ENCODE data around the gene ADCY10. TPM values are rescaled to one million over a fixed set of nuclear protein-coding genes. Genes with fewer than 3 reads are reported as not detected.
A peak's percentile ranks its signal among the peaks of the same experiment; 100 is the strongest.
"Not testable (repeated sequence)": the region's sequence is repeated elsewhere in the genome, so short reads cannot be mapped to it uniquely, and the experiment has no call there.

ADCY10 gene
- total and polyA plus RNA-seq, 2 of the 8 experiments (the other 6 are each of a cell fraction or from before 2014, with no cell fraction given) = 0.02 TPM; not detected in 1

- H3K4me3 ChIP-seq (ENCODE audit: extremely low read depth in 1 of 4, insufficient read depth in 2 of 4, low read depth in 3 of 4, low read length in 4 of 4) = not testable (repeated sequence)
Observed at GRCh38 chr1:167806235-167806634, 107.7 kb downstream of the ADCY10 start.

More at GRCh38 chr1:167806235-167806634, 107.7 kb downstream of the ADCY10 start:
- H2BK20ac ChIP-seq (ENCODE audit: low read length); H3K18ac ChIP-seq (ENCODE audit: extremely low read depth, low read length); H2BK120ac ChIP-seq (replicated peaks; ENCODE audit: low read depth, low read length); H4K8ac ChIP-seq (ENCODE audit: extremely low read depth, insufficient read depth, low read length); POLR2A ChIA-PET (ENCODE audit: partially characterized antibody); H3K79me1 ChIP-seq (ENCODE audit: low read depth, low read length); H3K14ac ChIP-seq (ENCODE audit: insufficient read length); H2AFZ ChIP-seq (ENCODE audit: low read length); FAIRE-seq; H2BK12ac ChIP-seq (ENCODE audit: low read depth, low read length); H3K27me3 ChIP-seq (replicated peaks in 1 of 4; ENCODE audit: control insufficient read depth in 3 of 4, extremely low read depth in 1 of 4, insufficient read depth in 3 of 4, low read length in 3 of 4); DNase-seq (ENCODE audit: low read depth in 1 of 2, low spot score in 2 of 2); H4K20me1 ChIP-seq (replicated peaks in 1 of 2; ENCODE audit: control insufficient read depth in 1 of 2, insufficient read depth in 2 of 2, low read length in 2 of 2); H2AK5ac ChIP-seq (ENCODE audit: low read depth, low read length); H3K4ac ChIP-seq (replicated peaks; ENCODE audit: insufficient read length, low read depth, low read length); H3K23me2 ChIP-seq (ENCODE audit: low read depth, low read length); H3K9ac ChIP-seq (replicated peaks in 1 of 4; ENCODE audit: extremely low read depth in 1 of 4, low read depth in 3 of 4, low read length in 3 of 4); CTCF ChIA-PET (ENCODE audit: partially characterized antibody); H3K4me2 ChIP-seq (ENCODE audit: insufficient read depth in 1 of 2, low read depth in 2 of 2, low read length in 2 of 2); H3K27ac ChIP-seq (ENCODE audit: low read depth, low read length); H4K91ac ChIP-seq (replicated peaks; ENCODE audit: insufficient read length, low read length); H3K36me3 ChIP-seq (ENCODE audit: control insufficient read depth in 2 of 4, insufficient read depth in 4 of 4, low read length in 3 of 4); H4K5ac ChIP-seq (ENCODE audit: insufficient read length, low read depth, low read length); H3K56ac ChIP-seq (replicated peaks; ENCODE audit: insufficient read length, low read depth, low read length); H2BK5ac ChIP-seq (ENCODE audit: low read depth, low read length); H3K79me2 ChIP-seq (ENCODE audit: control insufficient read depth in 1 of 2, insufficient read depth in 2 of 2, low read length in 2 of 2); H3K4me1 ChIP-seq (replicated peaks in 1 of 4; ENCODE audit: control insufficient read depth in 3 of 4, insufficient read depth in 4 of 4, low read length in 3 of 4); H3K23ac ChIP-seq (ENCODE audit: insufficient read length); H2BK15ac ChIP-seq (ENCODE audit: low read length): not testable (repeated sequence)
- WGBS, 2 experiments (ENCODE audit: extremely low coverage in 1 of 2, insufficient coverage in 1 of 2, insufficient read length in 1 of 2, insufficient replicate concordance in 2 of 2, low coverage in 1 of 2, low lambda C conversion rate in 2 of 2, missing lambda C conversion rate in 1 of 2) = 94% methylated on average over 21 of the region's 23 CpGs; no CpG with 5 or more reads in 1 of the 2 experiments
- peak in 1 of 2 experiments; percentile 17; a peak in 1 of 3 replicates for TF ChIP-seq EP300 (IDR thresholded peaks at IDR 0.05; ENCODE audit: borderline replicate concordance in 1 of 2, low read depth in 2 of 2, low read length in 2 of 2)
- peaks cover 14% of the 10 kb centered on the region in 2 experiments for H3K9me3 ChIP-seq (ENCODE audit: insufficient read depth in 2 of 2, low read depth in 1 of 2, low read length in 1 of 2)
